GM21723 (cell line): Measurements from ENCODE around the gene DDX49.
"Not testable (repeated sequence)": the region's sequence is repeated elsewhere in the genome, so short reads cannot be mapped to it uniquely, and the experiment has no call there.

Experiments
- ATAC-seq: cut with Tn5 transposase; IDR thresholded peaks from one replicate; pipeline ENCODE4 v1.9.1; 2021; ENCODE audit warnings: mild to moderate bottlenecking, moderate library complexity; ENCODE audit not compliant: unreplicated experiment

Gene DDX49

GRCh38 chr19:18940769-18941627 is 21.5 kb downstream of the DDX49 start, which contains the start of gene HOMER3:
HOMER3 (minus strand) TSS chr19:18941217; CDS start chr19:18938982, 2,235 bp downstream.
- ATAC-seq, result no peak

GRCh38 chr19:18941628-18942354 is 22.3 kb downstream of the DDX49 start:
- no peak for ATAC-seq

GRCh38 chr19:18942692-18943091 is 23.2 kb downstream of the DDX49 start:
- no peak for ATAC-seq

- no peak for ATAC-seq
Observed at GRCh38 chr19:18943465-18943864, 23.9 kb downstream of the DDX49 start.

- no peak for ATAC-seq
Observed at GRCh38 chr19:18945297-18945696, 25.8 kb downstream of the DDX49 start.

- ATAC-seq, result no peak
Observed at GRCh38 chr19:18946335-18946734, 26.8 kb downstream of the DDX49 start.

- no peak for ATAC-seq
Observed at GRCh38 chr19:18946918-18947317, 27.4 kb downstream of the DDX49 start.

- ATAC-seq, result no peak
Observed at GRCh38 chr19:18948075-18948975, 28.8 kb downstream of the DDX49 start.

GRCh38 chr19:18948976-18949356 is 29.5 kb downstream of the DDX49 start:
- ATAC-seq, result no peak

- ATAC-seq, result no peak
Observed at GRCh38 chr19:18949858-18950257, 30.3 kb downstream of the DDX49 start.

- no peak for ATAC-seq
Observed at GRCh38 chr19:18951721-18952281, 32.3 kb downstream of the DDX49 start.

- ATAC-seq, result not testable (repeated sequence)
Observed at GRCh38 chr19:18952364-18953003, 33.0 kb downstream of the DDX49 start.

GRCh38 chr19:18954094-18954493 is 34.6 kb downstream of the DDX49 start:
- ATAC-seq, result no peak

- ATAC-seq, result no peak
Observed at GRCh38 chr19:18955042-18955441, 35.5 kb downstream of the DDX49 start.

- ATAC-seq, result no peak
Observed at GRCh38 chr19:18960370-18960769, 40.9 kb downstream of the DDX49 start.

GRCh38 chr19:18961767-18962620 is 42.5 kb downstream of the DDX49 start:
- ATAC-seq, result no peak

- ATAC-seq, result no peak
Observed at GRCh38 chr19:18964121-18964520, 44.6 kb downstream of the DDX49 start.

GRCh38 chr19:18966307-18966706 is 46.8 kb downstream of the DDX49 start:
- no peak for ATAC-seq
